Immature natural killer cell (primary cell): Measurements from ENCODE around the gene RAP1GAP. TPM values are rescaled to one million over a fixed set of nuclear protein-coding genes. Genes with fewer than 3 reads are reported as not detected.
A peak's percentile ranks its signal among the peaks of the same experiment; 100 is the strongest.

Source experiments
- DNase-seq, 3 donors: peaks; one replicate each; pipeline ENCODE4 v3.0.0; 2022; ENCODE audit warnings: mixed read lengths in 1 of 3
- H3K27ac Mint-ChIP-seq, 6 donors: one replicate each; pipeline ENCODE4 v1.8.0; 2020; ENCODE audit warnings: mixed read lengths in 6 of 6, mild to moderate bottlenecking in 5 of 6, inconsistent platforms in 4 of 6, moderate library complexity in 3 of 6
- H3K27me3 Mint-ChIP-seq, 3 donors: one replicate each; pipeline ENCODE4 v1.8.0; 2020 to 2021; ENCODE audit warnings: low read depth in 3 of 3, mild to moderate bottlenecking in 3 of 3, mixed read lengths in 3 of 3, moderate library complexity in 3 of 3, inconsistent platforms in 1 of 3
- H3K36me3 Mint-ChIP-seq, 3 donors: one replicate each; pipeline ENCODE4 v1.8.0; 2020; ENCODE audit warnings: mixed read lengths in 3 of 3, inconsistent platforms in 2 of 3, mild to moderate bottlenecking in 2 of 3
- H3K4me1 Mint-ChIP-seq, 2 donors: one replicate each; pipeline ENCODE4 v1.8.0; 2020; ENCODE audit warnings: inconsistent platforms in 2 of 2, mild to moderate bottlenecking in 2 of 2, mixed read lengths in 2 of 2, moderate library complexity in 1 of 2
- H3K4me3 Mint-ChIP-seq, 5 donors: one replicate each; pipeline ENCODE4 v1.8.0; 2020; ENCODE audit warnings: mild to moderate bottlenecking in 5 of 5, mixed read lengths in 5 of 5, inconsistent platforms in 3 of 5, moderate library complexity in 3 of 5
- H3K9me3 Mint-ChIP-seq, 6 donors: one replicate each; pipeline ENCODE4 v1.8.0; 2020; ENCODE audit warnings: mild to moderate bottlenecking in 6 of 6, mixed read lengths in 6 of 6, inconsistent platforms in 4 of 6, moderate library complexity in 3 of 6
- polyA plus RNA-seq, 3 donors: library from polyadenylated mRNA; unstranded; fragments of 300-500 nt; fragmentation: Illumina TruSeq; gene quantifications; one replicate each; pipeline ENCODE4 v1.2.3, GENCODE V29; 2021

RAP1GAP gene
- polyA plus RNA-seq, 3 donors from 2014 or later = not detected

DNA sequence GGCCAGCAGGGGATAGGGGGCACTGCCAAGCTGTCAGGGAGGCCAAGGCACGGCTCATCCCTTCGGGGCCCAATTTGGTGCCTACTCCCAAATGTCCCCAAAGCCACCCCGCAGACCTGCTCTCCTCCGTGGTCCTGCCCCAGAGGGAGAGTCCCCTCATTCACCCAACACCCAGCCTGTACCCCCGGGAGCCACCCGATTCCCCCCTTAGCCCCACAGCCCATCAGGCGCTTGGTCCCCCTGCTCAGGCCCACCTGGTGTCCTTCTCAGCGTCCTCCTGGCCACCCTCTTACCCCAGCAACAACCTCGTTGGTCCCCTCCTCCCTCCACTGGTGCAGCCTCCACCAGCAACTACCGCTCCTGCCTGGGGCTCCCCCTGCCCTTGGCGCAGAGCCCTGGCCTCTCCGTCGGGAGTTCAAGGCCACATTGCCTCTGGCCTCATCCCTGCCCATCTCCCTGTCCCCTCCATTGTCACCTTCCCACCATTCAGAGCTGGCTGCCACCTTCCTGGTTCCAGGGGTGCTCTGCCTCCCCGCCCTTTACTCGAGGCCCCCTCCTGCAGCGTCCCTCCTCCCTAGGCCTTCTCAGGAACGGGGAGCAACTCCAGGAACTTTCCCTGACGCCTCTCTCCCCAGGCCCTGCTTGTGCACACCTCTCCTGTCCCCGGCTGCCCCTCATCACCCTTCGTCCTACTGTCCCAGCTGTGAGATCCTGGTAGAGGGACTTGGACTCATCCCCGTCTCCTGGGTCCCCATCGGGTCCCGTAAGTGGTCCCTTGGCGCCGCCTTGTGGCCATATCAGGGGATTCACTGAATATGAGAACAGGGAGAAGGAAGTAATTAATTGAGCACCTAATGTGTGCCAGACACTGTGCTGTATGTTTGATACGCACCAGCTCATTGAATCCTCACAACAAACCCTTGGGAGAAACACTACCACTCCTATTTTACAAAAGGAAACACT is 73.9 kb downstream of the RAP1GAP start:
- Mint-ChIP-seq H3K27me3 (peaks cover 0 to 2% (median 2%) of the 10 kb centered on the region in 3 donors), H3K36me3 (no peaks in the 10 kb centered on the region), H3K4me3 (no peak overlapping the region), H3K9me3 (no peaks in the 10 kb centered on the region), H3K27ac (no peak overlapping the region), H3K4me1 (no peaks in the 10 kb centered on the region)
- peak in 2 of 3 donors; percentile 6 to 15 for DNase-seq

- H3K27ac Mint-ChIP-seq = no peak overlapping the region
- no peaks in the 10 kb centered on the region for H3K36me3 Mint-ChIP-seq
- peaks cover 0 to 2% (median 2%) of the 10 kb centered on the region in 3 donors for H3K27me3 Mint-ChIP-seq
- no peaks in the 10 kb centered on the region for H3K4me1 Mint-ChIP-seq
- no peak overlapping the region for H3K4me3 Mint-ChIP-seq
- no peaks in the 10 kb centered on the region for H3K9me3 Mint-ChIP-seq
- DNase-seq = no peak
These were observed 74.7 kb downstream of the RAP1GAP start for GRCh38 chr1:21594501-21594900.

GRCh38 chr1:21593231-21593630 is 75.9 kb downstream of the RAP1GAP start:
- Mint-ChIP-seq H3K27ac (no peak overlapping the region), H3K36me3 (no peaks in the 10 kb centered on the region), H3K4me1 (no peaks in the 10 kb centered on the region), H3K9me3 (no peaks in the 10 kb centered on the region), H3K4me3 (no peak overlapping the region), H3K27me3 (peaks cover 0 to 2% (median 0%) of the 10 kb centered on the region in 3 donors)
- no peak for DNase-seq

- DNase-seq = no peak
- Mint-ChIP-seq H3K36me3 (no peaks in the 10 kb centered on the region), H3K27me3 (peaks cover 0 to 2% (median 2%) of the 10 kb centered on the region in 3 donors), H3K4me1 (no peaks in the 10 kb centered on the region), H3K4me3 (no peak overlapping the region), H3K9me3 (no peaks in the 10 kb centered on the region), H3K27ac (no peak overlapping the region)
These were observed 76.9 kb downstream of the RAP1GAP start for GRCh38 chr1:21592086-21592865.

GRCh38 chr1:21590934-21591333 is 78.2 kb downstream of the RAP1GAP start:
- Mint-ChIP-seq H3K27ac (no peak overlapping the region), H3K27me3 (peaks cover 0 to 2% (median 2%) of the 10 kb centered on the region in 3 donors), H3K4me1 (no peaks in the 10 kb centered on the region), H3K36me3 (no peaks in the 10 kb centered on the region), H3K4me3 (no peak overlapping the region), H3K9me3 (no peaks in the 10 kb centered on the region)
- DNase-seq = no peak

- no peaks in the 10 kb centered on the region for H3K4me1 Mint-ChIP-seq
- H3K4me3 Mint-ChIP-seq = no peak overlapping the region
- no peak overlapping the region for H3K27ac Mint-ChIP-seq
- DNase-seq = no peak
- no peaks in the 10 kb centered on the region for H3K36me3 Mint-ChIP-seq
- peaks cover 0 to 2% (median 2%) of the 10 kb centered on the region in 3 donors for H3K27me3 Mint-ChIP-seq
- H3K9me3 Mint-ChIP-seq = no peaks in the 10 kb centered on the region
These were observed 78.9 kb downstream of the RAP1GAP start for GRCh38 chr1:21590126-21590880.

GRCh38 chr1:21589618-21590017 is 79.5 kb downstream of the RAP1GAP start:
- Mint-ChIP-seq H3K27me3 (peaks cover 0 to 2% (median 2%) of the 10 kb centered on the region in 3 donors), H3K36me3 (no peaks in the 10 kb centered on the region), H3K9me3 (no peaks in the 10 kb centered on the region), H3K27ac (no peak overlapping the region), H3K4me1 (no peaks in the 10 kb centered on the region), H3K4me3 (no peak overlapping the region)
- DNase-seq = no peak

DNA sequence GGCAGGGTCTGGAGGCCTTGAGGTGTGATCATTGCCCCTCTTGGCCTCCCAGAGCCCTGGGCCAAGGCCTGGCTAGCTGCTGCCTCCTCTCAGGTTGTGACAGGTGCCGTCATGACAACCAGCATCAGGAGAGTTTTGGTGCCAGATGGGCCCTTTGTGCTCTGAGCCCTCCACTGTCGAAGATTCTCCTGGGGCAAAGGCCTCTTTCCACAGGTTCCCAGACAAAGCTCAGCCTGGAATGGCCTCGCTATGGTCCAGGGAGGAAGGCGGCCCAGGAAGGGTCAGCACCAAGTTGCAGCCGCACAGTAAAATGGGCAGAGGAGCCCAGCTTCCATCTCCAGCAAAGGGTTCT is 81.6 kb downstream of the RAP1GAP start:
- no peaks in the 10 kb centered on the region for H3K9me3 Mint-ChIP-seq
- no peaks in the 10 kb centered on the region for H3K36me3 Mint-ChIP-seq
- no peak for DNase-seq
- H3K4me1 Mint-ChIP-seq = no peaks in the 10 kb centered on the region
- H3K4me3 Mint-ChIP-seq = no peak overlapping the region
- H3K27ac Mint-ChIP-seq = no peak overlapping the region
- H3K27me3 Mint-ChIP-seq = peaks cover 0 to 4% (median 2%) of the 10 kb centered on the region in 3 donors

GRCh38 chr1:21586846-21587601 is 82.1 kb downstream of the RAP1GAP start:
- no peak for DNase-seq
- Mint-ChIP-seq H3K27me3 (peaks cover 0 to 4% (median 2%) of the 10 kb centered on the region in 3 donors), H3K4me1 (no peaks in the 10 kb centered on the region), H3K27ac (no peak overlapping the region), H3K4me3 (no peak overlapping the region), H3K36me3 (no peaks in the 10 kb centered on the region), H3K9me3 (no peaks in the 10 kb centered on the region)

DNA sequence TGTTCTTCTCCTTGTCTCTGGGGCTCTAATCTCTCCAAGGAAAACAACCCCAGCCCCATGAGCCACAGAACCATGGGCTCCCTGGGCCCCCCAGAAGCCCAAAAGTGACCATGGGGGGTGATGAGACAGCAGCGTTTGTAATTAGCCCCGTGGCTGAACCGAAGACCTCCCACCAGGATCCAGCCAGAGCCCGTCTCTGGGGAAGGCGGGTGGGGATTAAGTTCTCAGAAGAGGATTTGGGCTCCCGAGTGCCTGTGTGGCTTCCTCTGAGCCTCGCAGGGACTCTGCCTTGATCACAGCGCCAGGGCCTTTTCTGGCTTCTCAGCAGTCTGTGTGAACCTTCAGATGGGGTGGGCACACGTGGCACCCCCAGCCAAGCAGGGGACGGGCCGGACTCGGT is 82.9 kb downstream of the RAP1GAP start:
- H3K27me3 Mint-ChIP-seq = peaks cover 0 to 4% (median 2%) of the 10 kb centered on the region in 3 donors
- no peak for DNase-seq

GRCh38 chr1:21585037-21585436 is 84.1 kb downstream of the RAP1GAP start:
- H3K27ac Mint-ChIP-seq = no peak overlapping the region
- H3K4me1 Mint-ChIP-seq = no peaks in the 10 kb centered on the region
- DNase-seq = no peak
- no peaks in the 10 kb centered on the region for H3K9me3 Mint-ChIP-seq
- no peaks in the 10 kb centered on the region for H3K36me3 Mint-ChIP-seq
- H3K4me3 Mint-ChIP-seq = no peak overlapping the region
- H3K27me3 Mint-ChIP-seq = peaks cover 0 to 4% (median 2%) of the 10 kb centered on the region in 3 donors

More for the DNA sequence above, 82.9 kb downstream of the RAP1GAP start:
- Mint-ChIP-seq H3K36me3 (no peaks in the 10 kb centered on the region), H3K9me3 (no peaks in the 10 kb centered on the region), H3K27ac (no peak overlapping the region), H3K4me3 (no peak overlapping the region), H3K4me1 (no peaks in the 10 kb centered on the region)

- DNase-seq = no peak
- Mint-ChIP-seq H3K27ac (no peak overlapping the region), H3K27me3 (peaks cover 0 to 7% (median 2%) of the 10 kb centered on the region in 3 donors), H3K9me3 (no peaks in the 10 kb centered on the region), H3K4me3 (no peak overlapping the region), H3K4me1 (no peaks in the 10 kb centered on the region), H3K36me3 (no peaks in the 10 kb centered on the region)
These were observed 85.1 kb downstream of the RAP1GAP start for GRCh38 chr1:21584096-21584495.

DNA sequence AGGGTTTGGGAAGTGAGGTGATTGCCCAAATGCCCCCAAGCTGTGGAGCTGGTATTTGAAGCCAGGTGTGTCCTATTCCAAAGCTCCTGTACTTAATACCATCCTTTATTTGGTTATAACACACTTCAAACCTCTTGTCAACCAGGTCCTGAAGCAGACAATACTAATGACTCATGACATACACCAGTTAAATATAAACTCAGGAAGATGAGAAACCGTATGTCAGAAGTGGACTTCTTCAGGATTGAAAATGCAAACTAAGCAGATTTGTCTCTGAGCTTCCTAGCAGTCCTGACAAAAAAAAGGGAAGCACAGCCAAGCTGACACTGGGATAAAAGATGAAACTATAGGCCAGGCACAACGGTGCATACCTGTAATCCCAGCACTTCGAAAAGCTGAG is 89.4 kb downstream of the RAP1GAP start:
- peaks cover 0 to 8% (median 4%) of the 10 kb centered on the region in 3 donors for H3K27me3 Mint-ChIP-seq
- no peaks in the 10 kb centered on the region for H3K9me3 Mint-ChIP-seq
- H3K27ac Mint-ChIP-seq = no peak overlapping the region
- no peak for DNase-seq
- H3K36me3 Mint-ChIP-seq = no peaks in the 10 kb centered on the region
- no peak overlapping the region for H3K4me3 Mint-ChIP-seq
- no peaks in the 10 kb centered on the region for H3K4me1 Mint-ChIP-seq
